OCI-LY7 (cell line): ENCODE results near the gene CLTB. TPM values are rescaled to one million over a fixed set of nuclear protein-coding genes. Genes with fewer than 3 reads are reported as not detected.

Experiments
- BruUV-seq: library from RNA; stranded (reverse); fragments of 400-500 nt; replicated peaks from 2 replicates; lab custom pipeline; 2021; lab: Mats Ljungman, UMichigan
- CTCF ChIA-PET: fragments of 300-600 bp; sonication (Branson Sonifier 250); formaldehyde crosslinking; loops from one replicate; lab custom pipeline; 2022; ENCODE audit warnings: antibody characterized with exemption; ENCODE audit not compliant: unreplicated experiment; lab: Charles Lee
- POLR2A ChIA-PET: fragments of 300-600 bp; sonication (Branson Sonifier 250); formaldehyde crosslinking; loops from one replicate; lab custom pipeline; 2022; ENCODE audit warnings: antibody characterized with exemption; lab: Charles Lee
- DNase-seq: peaks from one replicate; pipeline ENCODE4 v3.0.0-alpha.2; 2015; ENCODE audit warnings: low spot score
- H2AFZ ChIP-seq: fragments of 200-600 bp; sonication (generic), shearing (Covaris generic); 2 replicates; pipeline ENCODE4 v1.6.1; 2014; ENCODE audit warnings: mild to moderate bottlenecking, antibody characterized with exemption, low read length, moderate library complexity
- H3K27ac ChIP-seq: fragments of 200-600 bp; sonication (generic); 2 replicates; pipeline ENCODE4 v1.5.1; 2014; ENCODE audit warnings: mixed run types, low read depth, mild to moderate bottlenecking, moderate library complexity, low read length, inconsistent platforms; ENCODE audit not compliant: poor library complexity, severe bottlenecking
- H3K36me3 ChIP-seq: fragments of 200-600 bp; sonication (generic); 2 replicates; pipeline ENCODE4 v1.6.1; 2014; ENCODE audit warnings: mild to moderate bottlenecking, antibody characterized with exemption, low read length, moderate library complexity, mixed read lengths; ENCODE audit not compliant: insufficient read depth
- H3K4me1 ChIP-seq: fragments of 200-600 bp; sonication (generic); 2 replicates; pipeline ENCODE4 v1.5.1; 2014; ENCODE audit warnings: mild to moderate bottlenecking, low read length; ENCODE audit not compliant: insufficient read depth, poor library complexity, severe bottlenecking
- H3K4me2 ChIP-seq: fragments of 200-600 bp; sonication (generic); 2 replicates; pipeline ENCODE4 v1.6.1; 2014; ENCODE audit warnings: mild to moderate bottlenecking, low read length
- H3K4me3 ChIP-seq: fragments of 200-600 bp; sonication (generic); 2 replicates; pipeline ENCODE4 v1.5.1; 2014; ENCODE audit warnings: mild to moderate bottlenecking, low read depth, low read length; ENCODE audit not compliant: poor library complexity, severe bottlenecking
- H3K79me2 ChIP-seq: fragments of 200-600 bp; sonication (generic); 2 replicates; pipeline ENCODE4 v1.6.1; 2016; ENCODE audit warnings: low read depth, mild to moderate bottlenecking, low read length, moderate library complexity, mixed read lengths; ENCODE audit not compliant: insufficient read depth
- H3K9me2 ChIP-seq: fragments of 200-600 bp; sonication (generic); 2 replicates; pipeline ENCODE4 v1.6.1; 2016; ENCODE audit warnings: mild to moderate bottlenecking, low read length, mixed read lengths; ENCODE audit not compliant: insufficient read depth
- H3K9me3 ChIP-seq: fragments of 200-600 bp; sonication (generic); 2 replicates; pipeline ENCODE4 v1.6.1; 2014; ENCODE audit warnings: mild to moderate bottlenecking, mixed run types, low read length, mixed read lengths
- H4K20me1 ChIP-seq: fragments of 200-600 bp; sonication (generic); 2 replicates; pipeline ENCODE4 v1.6.1; 2014; ENCODE audit warnings: mild to moderate bottlenecking, antibody characterized with exemption, low read length, moderate library complexity, mixed read lengths; ENCODE audit not compliant: insufficient read depth
- CTCF ChIP-seq: fragments of 200-600 bp; sonication (generic); conservative IDR thresholded peaks from 2 replicates; pipeline ENCODE4 v1.5.1; 2014; ENCODE audit warnings: mild to moderate bottlenecking, antibody characterized with exemption, low read length, moderate library complexity, mixed read lengths
- EZH2phosphoT487 ChIP-seq: fragments of 200-600 bp; sonication (generic); IDR thresholded peaks from 2 replicates; pipeline ENCODE4 v1.6.1; 2018; ENCODE audit warnings: low read depth, borderline replicate concordance, mild to moderate bottlenecking, mixed run types, antibody characterized with exemption, low read length, moderate library complexity, mixed read lengths
- intact Hi-C: fragments of 100-400 bp; cut with micrococcal nuclease; formaldehyde crosslinking; loops from one replicate; pipeline ENCODE4 v1.10.0; 2022; ENCODE audit not compliant: unreplicated experiment
- total RNA-seq, 2 experiments: library from RNA; depleted of rRNA in 1 of 2; stranded (reverse); fragments of >200 nt in 1 of 2; shearing (Covaris generic) in 1 of 2; gene quantifications; 2 replicates each; pipeline ENCODE4 v1.2.3, GENCODE V29; 2014 to 2022

The CLTB gene
- total RNA-seq, 2 experiments from 2014 or later = 53.0 to 53.4 TPM

- intact Hi-C loops = no loop called here
- H4K20me1 ChIP-seq = no peaks in the 10 kb centered on the region
- CTCF ChIA-PET = no interaction called here
Observed at GRCh38 chr5:176461349-176461748, 45.0 kb upstream of the CLTB start.

GRCh38 chr5:176458904-176459561 lies 42.7 kb upstream of the CLTB start:
- ChIA-PET CTCF (no interaction called here), POLR2A (interaction anchor here (1.4 kb wide), 1 partner anchor 8 kb away, joined by 4 read pairs; no protein-coding TSS in a partner anchor)
- Histone ChIP-seq H3K36me3 (peaks cover 39% of the 10 kb centered on the region), H3K4me1 (no peaks in the 10 kb centered on the region), H3K9me3 (no peaks in the 10 kb centered on the region), H3K27ac (no peak overlapping the region), H4K20me1 (no peaks in the 10 kb centered on the region), H3K4me3 (no peak overlapping the region), H3K9me2 (no peaks in the 10 kb centered on the region), H3K4me2 (no peak overlapping the region), H2AFZ (no peak overlapping the region), H3K79me2 (peaks cover 70% of the 10 kb centered on the region)
- BruUV-seq = no TSS peak
- no peak for TF ChIP-seq CTCF
- no peak for DNase-seq
- intact Hi-C loops = no loop called here

More at GRCh38 chr5:176461349-176461748, 45.0 kb upstream of the CLTB start:
- POLR2A ChIA-PET = interaction anchor here (0.7 to 1.0 kb wide), 3 partner anchors 38 to 664 kb away, joined by 3 to 4 read pairs (median 4); no protein-coding TSS in a partner anchor
- Histone ChIP-seq H3K36me3 (peaks cover 42% of the 10 kb centered on the region), H3K4me3 (no peak overlapping the region), H2AFZ (no peak overlapping the region), H3K9me2 (no peaks in the 10 kb centered on the region), H3K9me3 (no peaks in the 10 kb centered on the region), H3K4me2 (no peak overlapping the region), H3K79me2 (peaks cover 73% of the 10 kb centered on the region), H3K4me1 (no peaks in the 10 kb centered on the region), H3K27ac (no peak overlapping the region)
- TF ChIP-seq EZH2phosphoT487 (no peak), CTCF (no peak)
- BruUV-seq = no TSS peak
- no peak for DNase-seq

GRCh38 chr5:176454724-176455394 lies 38.5 kb upstream of the CLTB start:
- H4K20me1 ChIP-seq = no peaks in the 10 kb centered on the region
- H3K9me2 ChIP-seq = no peaks in the 10 kb centered on the region
- no peak overlapping the region for H2AFZ ChIP-seq
- POLR2A ChIA-PET = interaction anchor here (0.7 kb wide), 1 partner anchor 31 kb away, joined by 7 read pairs; no protein-coding TSS in a partner anchor
- H3K27ac ChIP-seq = no peak overlapping the region
- TSS peak; percentile 6 for BruUV-seq
- no peak overlapping the region for H3K4me2 ChIP-seq
- no peak overlapping the region for H3K4me3 ChIP-seq
- no peak for TF ChIP-seq CTCF
- no peak for TF ChIP-seq EZH2phosphoT487
- no peak for DNase-seq
- CTCF ChIA-PET = interaction anchor here (0.5 kb wide), 1 partner anchor 24 kb away, joined by 3 read pairs; no protein-coding TSS in a partner anchor
- H3K9me3 ChIP-seq = no peaks in the 10 kb centered on the region
- peaks cover 6% of the 10 kb centered on the region for H3K4me1 ChIP-seq
- peaks cover 56% of the 10 kb centered on the region for H3K36me3 ChIP-seq
- H3K79me2 ChIP-seq = peaks cover 60% of the 10 kb centered on the region
- intact Hi-C loops = no loop called here
